Measurements from ENCODE around the gene PRKN.

GRCh38 chr6:161435748-161436070 is 1291.9 kb downstream of the PRKN start:
- no peak for TF ChIP-seq CTCF (IDR thresholded peaks at IDR 0.05; ENCODE audit: low read depth, low read length)
- no peak for TF ChIP-seq POLR2A (IDR thresholded peaks at IDR 0.05; ENCODE audit: extremely low read depth, insufficient read length)
